Measurements from ENCODE around the gene SIMC1.

The SIMC1 gene

GRCh38 chr5:176388444-176389134, 150.4 kb downstream of the SIMC1 start, which contains the start of the genes HIGD2A and NOP16:
TSS of gene HIGD2A (plus strand) at chr5:176388751. CDS start at chr5:176388820, 69 bp downstream.
TSS of gene NOP16 (minus strand) at chr5:176388598. CDS start at chr5:176388539, 59 bp downstream.
- Histone ChIP-seq H3K9me2 (ENCODE audit: low read depth, low read length) (no peaks in the 10 kb centered on the region), H3K9me3 (ENCODE audit: low read length) (no peaks in the 10 kb centered on the region), H3F3A (ENCODE audit: insufficient read depth, low read length) (no peaks in the 10 kb centered on the region), H3K9ac (ENCODE audit: low read length) (peak within 1 kb of the TSS; percentile 95), H3K36me3 (ENCODE audit: insufficient read depth, low read length) (peaks cover 78% of the 10 kb centered on the region), H4K20me1 (ENCODE audit: insufficient read depth, low read length) (no peaks in the 10 kb centered on the region), H3K4me1 (ENCODE audit: insufficient read depth, low read length, severe bottlenecking) (peaks cover 28% of the 10 kb centered on the region), H3K79me2 (ENCODE audit: insufficient read depth, low read length) (peaks cover 30% of the 10 kb centered on the region), H2AFZ (ENCODE audit: low read length) (no peak within 1 kb of the TSS), H3K27ac (ENCODE audit: low read depth, low read length, poor library complexity, severe bottlenecking) (peak within 1 kb of the TSS; percentile 91), H3K4me3 (ENCODE audit: low read depth, low read length, poor library complexity, severe bottlenecking) (peak within 1 kb of the TSS; percentile 94), H3K4me2 (ENCODE audit: low read length) (peak within 1 kb of the TSS; percentile 93), H3K27me3 (ENCODE audit: insufficient read depth, low read length) (no peaks in the 10 kb centered on the region)
- TF ChIP-seq CTCF (IDR thresholded peaks at IDR 0.05; ENCODE audit: low read length) = no peak
- no peak for TF ChIP-seq EZH2 (IDR thresholded peaks at IDR 0.05; ENCODE audit: borderline replicate concordance, low read length)

- Histone ChIP-seq H3K36me3 (ENCODE audit: insufficient read depth, low read length) (peaks cover 76% of the 10 kb centered on the region), H3K9ac (ENCODE audit: low read length) (peak overlapping the region; percentile 91), H3K27ac (ENCODE audit: low read depth, low read length, poor library complexity, severe bottlenecking) (peak overlapping the region; percentile 91), H3K4me1 (ENCODE audit: insufficient read depth, low read length, severe bottlenecking) (peaks cover 28% of the 10 kb centered on the region), H3K9me2 (ENCODE audit: low read depth, low read length) (no peaks in the 10 kb centered on the region), H3K27me3 (ENCODE audit: insufficient read depth, low read length) (no peaks in the 10 kb centered on the region), H3F3A (ENCODE audit: insufficient read depth, low read length) (no peaks in the 10 kb centered on the region), H3K9me3 (ENCODE audit: low read length) (no peaks in the 10 kb centered on the region), H3K79me2 (ENCODE audit: insufficient read depth, low read length) (peaks cover 30% of the 10 kb centered on the region), H3K4me3 (ENCODE audit: low read depth, low read length, poor library complexity, severe bottlenecking) (peak overlapping the region; percentile 94), H2AFZ (ENCODE audit: low read length) (no peak overlapping the region), H3K4me2 (ENCODE audit: low read length) (peak overlapping the region; percentile 81), H4K20me1 (ENCODE audit: insufficient read depth, low read length) (no peaks in the 10 kb centered on the region)
- TF ChIP-seq EZH2 (IDR thresholded peaks at IDR 0.05; ENCODE audit: borderline replicate concordance, low read length) = no peak
- TF ChIP-seq CTCF (IDR thresholded peaks at IDR 0.05; ENCODE audit: low read length) = no peak
These were observed 151.2 kb downstream of the SIMC1 start for GRCh38 chr5:176389135-176390123.

- no peak overlapping the region for H3K27ac ChIP-seq (ENCODE audit: low read depth, low read length, poor library complexity, severe bottlenecking)
- peaks cover 21% of the 10 kb centered on the region for H3K4me1 ChIP-seq (ENCODE audit: insufficient read depth, low read length, severe bottlenecking)
- H3K9me2 ChIP-seq (ENCODE audit: low read depth, low read length) = no peaks in the 10 kb centered on the region
- H4K20me1 ChIP-seq (ENCODE audit: insufficient read depth, low read length) = no peaks in the 10 kb centered on the region
- no peak overlapping the region for H3K4me2 ChIP-seq (ENCODE audit: low read length)
- H3K9ac ChIP-seq (ENCODE audit: low read length) = no peak overlapping the region
- no peaks in the 10 kb centered on the region for H3F3A ChIP-seq (ENCODE audit: insufficient read depth, low read length)
- H2AFZ ChIP-seq (ENCODE audit: low read length) = no peak overlapping the region
- no peak overlapping the region for H3K4me3 ChIP-seq (ENCODE audit: low read depth, low read length, poor library complexity, severe bottlenecking)
- peaks cover 56% of the 10 kb centered on the region for H3K36me3 ChIP-seq (ENCODE audit: insufficient read depth, low read length)
- H3K9me3 ChIP-seq (ENCODE audit: low read length) = no peaks in the 10 kb centered on the region
- no peaks in the 10 kb centered on the region for H3K27me3 ChIP-seq (ENCODE audit: insufficient read depth, low read length)
- no peak for TF ChIP-seq EZH2 (IDR thresholded peaks at IDR 0.05; ENCODE audit: borderline replicate concordance, low read length)
- peak; percentile 14; the same call in 1 of the 2 replicates for TF ChIP-seq CTCF (IDR thresholded peaks at IDR 0.05; ENCODE audit: low read length)
- peaks cover 19% of the 10 kb centered on the region for H3K79me2 ChIP-seq (ENCODE audit: insufficient read depth, low read length)
These were observed 153.3 kb downstream of the SIMC1 start for GRCh38 chr5:176391479-176391878.
